HK-2 (cell line): Measurements from ENCODE around the gene GUCY2D.
"Not testable (repeated sequence)": the region's sequence is repeated elsewhere in the genome, so short reads cannot be mapped to it uniquely, and the experiment has no call there.

ENCODE experiments used
- DNase-seq: peaks from one replicate; pipeline ENCODE4 v3.0.0-alpha.2; 2018; ENCODE audit not compliant: unreplicated experiment

GUCY2D gene

DNA sequence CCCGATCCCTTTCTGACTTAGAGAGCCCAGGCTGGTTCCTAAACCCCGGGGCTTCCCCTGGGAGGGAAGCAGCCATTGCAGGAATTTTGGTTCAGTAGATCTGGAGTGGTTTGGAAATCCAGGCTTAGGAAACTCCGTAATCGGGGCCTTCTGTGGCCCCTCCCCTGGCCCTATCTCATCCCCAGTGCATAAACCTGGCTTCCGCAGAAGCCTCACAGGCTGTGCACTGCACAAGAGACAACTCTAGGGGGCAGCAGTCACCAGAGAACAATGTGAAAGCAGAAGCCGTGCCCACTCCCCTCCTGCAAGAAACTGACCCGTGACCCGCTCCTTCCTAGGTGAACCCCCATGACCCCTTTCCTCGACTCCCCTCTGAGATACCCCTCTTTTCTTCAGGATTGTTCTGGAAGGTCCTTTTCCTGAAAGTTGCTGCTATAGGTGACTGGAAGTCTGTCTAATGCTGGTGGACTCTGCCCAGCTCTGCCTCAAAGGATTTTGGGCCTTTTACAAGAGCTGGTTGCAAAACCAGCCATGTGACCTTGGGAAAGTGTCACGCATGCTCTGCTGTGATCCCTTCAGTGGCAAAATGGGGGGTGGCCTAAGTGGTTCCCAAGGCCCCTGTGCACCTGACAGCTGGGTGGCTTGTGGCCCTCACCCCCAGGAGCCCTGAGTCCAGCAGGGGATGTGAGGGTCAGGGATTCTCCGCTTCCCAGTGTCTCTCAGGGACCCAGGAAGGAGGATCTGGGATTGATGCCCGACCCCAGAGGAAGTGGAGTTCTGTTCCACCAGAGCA is 14.4 kb downstream of the GUCY2D start:
- DNase-seq = peak; percentile 45

DNA sequence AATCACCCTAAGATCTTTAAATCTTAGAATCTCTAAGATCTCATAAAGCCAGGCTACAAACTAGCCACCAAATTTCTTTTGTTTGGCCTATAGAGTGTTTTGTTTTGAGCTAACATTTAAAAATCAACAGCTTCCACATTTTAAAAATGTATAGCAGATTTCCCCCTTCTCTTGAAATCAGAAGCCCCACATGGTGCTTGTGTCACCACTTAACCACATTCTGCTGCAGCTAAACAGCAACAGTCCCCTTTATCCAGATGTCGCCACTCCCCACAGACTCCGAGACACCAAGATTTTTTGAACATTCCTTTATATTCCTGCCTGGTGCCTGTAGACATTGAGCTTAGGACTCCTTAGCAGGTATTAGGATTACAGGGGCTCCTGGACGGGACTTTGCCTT is 16.0 kb downstream of the GUCY2D start:
- DNase-seq = no peak

DNA sequence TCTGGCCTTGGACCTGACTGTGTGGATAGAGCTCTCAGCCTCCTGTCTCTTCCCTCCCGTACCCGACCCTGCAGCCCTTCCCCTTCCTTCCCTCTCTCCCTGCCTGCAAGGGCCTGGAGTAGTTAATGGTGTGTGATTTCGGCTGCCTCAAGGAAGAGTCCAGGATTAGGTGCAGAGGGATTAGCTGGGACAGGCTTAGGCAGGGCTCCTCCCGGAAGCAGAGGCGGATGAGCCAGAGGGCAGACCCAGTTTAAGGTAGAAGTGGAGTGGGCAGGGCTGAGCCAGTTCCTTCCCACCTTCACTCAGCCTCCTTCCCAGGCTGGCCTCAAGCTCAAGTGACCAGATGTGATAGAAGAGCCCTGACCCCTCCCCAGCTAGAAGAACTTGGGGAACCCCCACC is 16.8 kb downstream of the GUCY2D start:
- no peak for DNase-seq

DNA sequence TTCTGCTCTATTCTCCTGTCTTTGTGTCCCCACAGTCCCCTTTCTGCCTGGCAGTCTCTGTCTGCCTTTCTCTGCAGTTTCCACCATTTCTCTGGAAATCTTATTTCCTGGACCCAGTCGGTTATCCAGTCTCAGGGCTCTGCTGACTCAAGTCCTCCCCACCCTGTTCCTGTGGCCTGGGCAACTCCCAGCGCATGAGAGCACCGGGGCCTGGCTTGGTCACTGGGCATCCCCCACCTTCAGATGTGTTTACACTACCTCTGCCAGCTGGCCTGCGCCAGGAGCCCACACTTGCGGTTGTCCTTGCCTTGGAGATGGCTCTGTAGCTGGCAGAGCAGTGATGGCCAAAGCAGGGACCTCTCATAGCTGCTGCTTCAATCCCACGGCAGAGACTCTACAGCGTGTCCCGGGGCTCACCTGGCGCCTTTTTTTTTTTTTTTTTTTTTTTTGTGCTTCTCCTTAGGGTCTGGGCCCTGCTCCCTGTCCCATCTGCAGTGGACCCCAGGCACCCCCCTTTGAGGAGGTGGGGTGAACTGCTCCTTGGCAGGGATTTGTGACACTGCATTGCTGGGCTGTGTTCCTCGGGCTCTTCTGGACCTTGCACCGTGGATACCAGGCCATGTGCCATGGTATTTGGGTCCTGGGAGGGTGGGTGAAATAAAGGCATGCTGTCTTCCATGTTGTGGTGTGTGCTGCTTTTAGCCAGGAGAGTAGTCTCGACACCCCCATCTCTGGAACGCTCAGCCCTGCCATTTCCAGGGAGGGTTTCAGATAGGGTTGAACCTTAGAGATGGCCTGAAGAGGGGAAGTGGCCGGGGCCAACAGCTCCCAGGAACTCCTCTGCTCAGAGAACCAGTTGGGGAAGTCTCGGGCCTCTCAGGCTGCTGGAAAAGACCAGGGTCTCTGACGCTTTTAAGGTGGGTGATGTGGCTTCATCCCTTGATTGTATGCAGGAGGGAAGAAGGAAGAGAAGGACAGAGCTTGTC is 17.5 kb downstream of the GUCY2D start:
- peak; percentile 41 for DNase-seq

DNA sequence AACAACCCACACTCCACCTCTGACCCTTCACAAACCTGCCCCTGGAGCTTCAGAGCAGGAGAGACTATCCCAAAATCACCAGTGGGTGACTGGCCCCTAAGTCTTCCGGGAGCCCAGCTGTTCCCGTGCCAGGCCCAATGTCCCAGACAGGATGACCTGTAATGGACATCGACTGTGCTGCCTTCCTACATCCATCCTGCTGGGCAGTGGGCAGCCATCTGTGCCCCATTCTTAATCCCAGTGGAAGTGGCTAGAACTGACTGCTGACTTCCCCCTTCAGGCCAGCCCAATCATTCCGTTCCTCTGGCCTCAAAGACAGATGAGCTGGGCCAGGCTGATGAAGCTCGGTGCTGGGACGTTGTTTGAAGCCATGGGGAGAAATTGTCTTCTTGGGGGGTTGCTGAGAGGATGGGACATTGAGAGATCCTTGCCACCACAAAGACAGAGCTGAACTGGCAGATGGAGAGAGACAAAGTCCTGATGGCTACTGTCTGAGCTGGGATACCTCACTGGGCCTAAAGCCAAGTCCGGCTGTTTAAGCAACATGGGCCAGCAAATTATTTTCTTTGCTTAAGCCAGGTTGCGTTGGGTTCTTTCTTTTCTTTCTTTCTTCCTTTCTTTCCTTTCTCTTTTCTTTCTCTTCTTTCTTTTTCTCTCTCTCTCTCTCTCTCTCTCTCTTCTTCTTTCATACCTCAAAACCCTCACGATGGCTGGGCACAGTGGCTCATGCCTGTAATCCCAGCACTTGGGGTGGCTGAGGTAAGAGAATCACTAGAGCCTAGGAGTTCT is 18.6 kb downstream of the GUCY2D start:
- DNase-seq = no peak

DNA sequence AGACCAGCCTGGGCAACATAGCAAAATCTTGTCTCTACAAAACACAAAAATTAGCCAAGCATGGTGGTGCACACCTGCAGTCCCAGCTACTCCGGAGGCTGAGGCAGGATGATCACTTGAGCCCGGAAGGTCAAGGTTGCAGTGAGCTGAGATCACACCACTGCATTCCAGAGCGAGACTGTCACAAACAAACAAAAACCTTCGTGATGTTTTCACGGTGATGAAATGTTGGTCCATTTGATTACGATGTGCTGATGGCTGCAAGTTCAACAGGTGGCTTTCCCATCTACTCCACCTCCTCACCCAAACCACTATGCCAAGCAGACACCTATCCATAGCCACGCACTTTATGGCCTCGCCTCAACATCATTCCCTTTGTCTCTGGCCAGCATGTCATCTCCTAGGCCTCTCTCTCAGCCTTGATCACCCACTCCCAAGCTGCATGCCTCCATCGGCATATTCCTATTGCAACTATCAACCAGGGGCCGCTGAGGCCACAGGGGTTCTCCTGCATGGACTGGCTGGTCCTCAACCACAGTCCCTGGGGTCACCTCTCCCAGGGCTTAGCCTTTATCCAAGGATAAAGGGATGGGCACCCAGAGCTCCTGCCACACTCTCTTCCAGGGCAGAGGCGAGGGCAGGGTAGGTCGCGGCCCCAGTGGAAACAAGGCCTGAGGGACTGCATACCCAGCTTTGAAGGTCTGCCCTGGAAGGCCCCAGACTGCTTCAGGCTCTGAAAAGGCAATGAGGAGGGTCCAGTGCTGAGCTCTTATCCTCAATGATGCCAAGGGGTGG is 19.3 kb downstream of the GUCY2D start:
- no peak for DNase-seq

DNA sequence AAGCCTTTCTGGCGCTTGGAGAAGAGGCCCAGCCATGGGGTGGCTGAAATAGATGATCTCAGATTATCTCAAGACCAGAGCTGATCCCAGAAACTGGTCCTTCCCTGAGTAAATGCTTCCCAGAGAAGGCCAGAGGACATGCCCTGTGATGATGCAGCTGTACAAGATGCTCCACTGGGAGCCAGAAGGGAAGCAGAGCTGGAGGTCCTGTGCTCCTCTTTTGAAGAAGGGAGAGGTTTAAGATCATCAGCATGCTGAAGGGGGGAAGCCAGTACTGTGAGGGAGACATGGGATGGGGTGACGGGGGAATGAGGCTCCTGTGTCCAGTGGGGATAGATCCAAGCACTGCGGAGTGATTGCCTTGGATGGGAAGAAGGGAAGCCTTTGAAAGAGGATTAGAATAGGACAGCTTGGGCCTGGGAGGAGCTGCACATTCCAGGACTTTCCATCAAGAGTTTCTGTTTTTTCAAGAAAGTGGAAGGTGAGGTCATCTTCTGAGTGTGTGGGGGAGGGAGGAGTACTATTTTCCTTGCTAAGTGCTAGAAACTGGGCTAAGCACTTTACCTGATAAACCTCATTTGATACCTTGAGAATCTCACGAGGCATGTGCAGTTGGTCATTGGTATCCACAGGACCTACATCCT is 20.1 kb downstream of the GUCY2D start:
- no peak for DNase-seq

DNA sequence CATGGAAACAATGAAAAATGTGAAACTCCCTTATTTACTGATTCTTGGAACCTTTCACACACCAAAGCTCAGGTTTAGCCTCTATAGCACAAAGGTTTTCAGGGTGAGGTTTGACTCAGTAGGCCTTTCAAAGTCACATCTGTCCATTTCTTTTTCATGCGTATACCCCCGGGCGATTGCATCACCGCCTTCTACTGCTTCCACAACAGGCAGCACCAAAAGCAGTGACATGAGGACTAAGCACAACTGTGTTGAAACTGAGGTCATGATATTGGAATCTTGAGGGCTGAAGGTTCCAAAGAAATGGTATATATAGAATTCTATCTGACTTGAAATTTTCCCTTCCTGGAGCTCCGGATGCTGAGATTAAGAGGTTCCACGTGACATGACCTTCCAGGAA is 21.7 kb downstream of the GUCY2D start:
- DNase-seq = not testable (repeated sequence)

DNA sequence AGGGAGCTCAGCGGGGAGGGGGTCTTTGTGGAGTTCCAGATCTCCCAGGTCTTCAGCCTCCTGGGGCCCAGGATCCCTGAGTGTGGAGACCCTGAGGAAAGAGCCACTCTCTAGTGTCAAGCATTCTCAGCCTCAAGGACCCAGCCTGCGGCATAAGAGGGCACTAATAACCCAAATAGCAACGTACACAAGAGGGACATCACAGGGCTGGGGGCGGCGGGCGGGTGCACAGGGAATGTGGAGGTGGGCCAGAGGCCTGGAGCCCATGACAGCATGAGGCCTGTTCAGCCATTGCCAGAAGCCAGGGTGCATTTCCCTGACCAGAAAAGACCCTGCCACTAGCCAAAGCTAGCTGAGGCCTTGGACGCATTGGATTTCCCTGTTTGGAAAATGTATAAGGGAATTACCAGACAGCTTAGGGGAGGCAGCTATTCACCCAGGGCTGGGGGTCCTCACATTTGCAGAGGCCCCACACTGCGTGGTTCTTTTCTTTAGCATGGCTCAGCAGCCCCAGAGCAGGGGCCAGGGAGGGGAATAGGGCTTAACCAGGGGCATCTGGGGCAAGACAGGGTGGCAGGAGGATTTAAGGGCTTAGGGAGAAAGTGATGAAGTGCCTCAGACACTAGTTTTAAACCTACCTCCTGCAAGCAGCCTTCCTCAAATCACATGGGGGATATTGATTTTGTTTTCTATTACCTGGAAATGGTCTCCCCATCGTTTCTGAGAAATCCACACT is 22.9 kb downstream of the GUCY2D start:
- no peak for DNase-seq

DNA sequence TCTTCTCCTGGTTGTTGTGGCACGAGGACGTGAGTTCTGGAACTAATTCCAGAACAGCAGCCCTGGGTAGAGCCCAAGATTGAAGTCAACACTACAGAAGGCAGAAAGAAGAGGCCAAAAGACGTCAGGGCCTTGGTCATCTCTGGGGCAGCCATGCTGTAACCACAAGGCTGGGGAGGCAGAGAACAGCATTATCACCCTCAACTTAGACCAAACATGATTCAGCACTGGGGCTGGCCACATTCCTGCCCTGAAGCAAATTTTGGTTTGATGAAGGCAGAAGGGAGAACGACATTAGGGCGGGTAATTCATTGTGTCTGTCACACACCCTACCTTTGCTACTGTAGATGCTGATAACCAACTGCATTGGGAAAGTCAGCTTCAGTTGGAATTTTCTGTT is 26.7 kb downstream of the GUCY2D start:
- no peak for DNase-seq

DNA sequence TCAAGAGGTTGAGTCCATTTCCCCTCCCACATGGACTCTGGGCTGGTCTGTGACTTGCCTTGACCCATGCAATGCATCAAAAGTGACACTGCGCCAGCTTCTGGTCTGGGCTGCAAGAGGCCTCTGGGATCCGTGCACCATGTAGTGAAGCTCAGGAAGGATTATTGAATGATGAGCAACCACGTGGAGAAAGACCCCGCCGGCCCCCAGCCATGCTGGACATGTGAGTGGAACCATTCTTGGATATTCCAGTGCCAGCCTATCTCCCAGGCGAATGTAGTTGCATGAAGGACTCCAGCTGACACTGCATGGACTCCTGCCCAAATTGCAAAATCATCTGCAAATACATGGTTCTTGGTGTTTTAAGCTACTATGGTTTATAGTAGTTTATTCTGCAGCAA is 28.8 kb downstream of the GUCY2D start:
- DNase-seq = no peak

DNA sequence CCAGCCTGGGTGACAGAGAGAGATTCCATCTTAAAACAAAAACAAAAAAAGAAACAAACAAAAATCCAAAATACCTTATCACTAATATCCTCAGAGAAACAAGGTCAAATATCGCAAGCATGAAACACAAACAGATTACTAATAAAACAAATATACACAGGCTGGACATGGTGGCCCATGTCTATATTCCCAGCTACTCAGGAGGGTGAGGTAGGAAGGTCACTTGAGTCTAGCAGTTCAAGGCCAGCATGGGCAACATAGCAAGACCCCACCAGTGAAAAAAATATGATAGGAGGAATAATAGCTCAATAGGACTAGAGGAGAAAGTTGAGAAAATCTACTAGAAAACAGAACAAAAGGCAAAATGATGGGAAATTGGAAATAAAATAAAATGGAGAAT is 29.5 kb downstream of the GUCY2D start:
- no peak for DNase-seq

DNA sequence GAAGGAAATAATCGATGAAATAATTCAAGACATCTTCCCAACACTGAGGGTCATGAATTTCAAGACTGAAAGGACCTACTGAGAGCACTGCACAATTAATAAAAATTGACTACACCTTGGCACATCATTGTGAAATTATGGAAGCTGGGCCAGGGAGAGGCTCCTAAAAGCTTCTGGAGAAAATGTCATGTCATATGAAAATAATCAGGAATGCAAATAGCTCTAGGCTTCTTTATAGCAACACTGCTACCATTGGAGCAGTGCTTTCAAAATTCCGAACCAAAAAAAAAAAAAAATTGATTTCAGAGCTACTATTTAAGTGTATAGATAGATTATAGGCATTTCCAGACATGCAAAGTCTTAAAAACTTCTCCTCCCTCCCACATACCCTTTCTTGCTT is 30.0 kb downstream of the GUCY2D start:
- DNase-seq = no peak

DNA sequence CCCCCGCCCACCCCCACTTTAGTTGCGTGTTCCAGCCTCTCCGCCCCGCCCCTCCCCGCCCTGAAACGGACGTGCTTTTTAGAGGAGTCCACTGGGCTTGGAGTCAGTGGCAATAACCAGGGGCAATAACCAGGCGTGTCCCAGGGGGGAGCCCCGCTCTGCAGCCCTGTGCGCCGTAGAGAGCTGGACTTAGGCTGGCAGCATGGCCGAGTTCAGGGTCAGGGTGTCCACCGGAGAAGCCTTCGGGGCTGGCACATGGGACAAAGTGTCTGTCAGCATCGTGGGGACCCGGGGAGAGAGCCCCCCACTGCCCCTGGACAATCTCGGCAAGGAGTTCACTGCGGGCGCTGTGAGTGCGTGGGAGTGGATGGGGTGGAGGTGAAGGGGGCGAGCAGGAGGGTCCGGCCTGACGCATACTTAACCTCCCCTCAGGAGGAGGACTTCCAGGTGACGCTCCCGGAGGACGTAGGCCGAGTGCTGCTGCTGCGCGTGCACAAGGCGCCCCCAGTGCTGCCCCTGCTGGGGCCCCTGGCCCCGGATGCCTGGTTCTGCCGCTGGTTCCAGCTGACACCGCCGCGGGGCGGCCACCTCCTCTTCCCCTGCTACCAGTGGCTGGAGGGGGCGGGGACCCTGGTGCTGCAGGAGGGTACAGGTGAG is 36.7 kb downstream of the GUCY2D start, which contains the start of gene ALOX15B:
Gene ALOX15B (plus strand): TSS at position 106 of the 657 bp plus-strand sequence. CDS start 97 bp downstream, at position 203.
- DNase-seq = no peak

DNA sequence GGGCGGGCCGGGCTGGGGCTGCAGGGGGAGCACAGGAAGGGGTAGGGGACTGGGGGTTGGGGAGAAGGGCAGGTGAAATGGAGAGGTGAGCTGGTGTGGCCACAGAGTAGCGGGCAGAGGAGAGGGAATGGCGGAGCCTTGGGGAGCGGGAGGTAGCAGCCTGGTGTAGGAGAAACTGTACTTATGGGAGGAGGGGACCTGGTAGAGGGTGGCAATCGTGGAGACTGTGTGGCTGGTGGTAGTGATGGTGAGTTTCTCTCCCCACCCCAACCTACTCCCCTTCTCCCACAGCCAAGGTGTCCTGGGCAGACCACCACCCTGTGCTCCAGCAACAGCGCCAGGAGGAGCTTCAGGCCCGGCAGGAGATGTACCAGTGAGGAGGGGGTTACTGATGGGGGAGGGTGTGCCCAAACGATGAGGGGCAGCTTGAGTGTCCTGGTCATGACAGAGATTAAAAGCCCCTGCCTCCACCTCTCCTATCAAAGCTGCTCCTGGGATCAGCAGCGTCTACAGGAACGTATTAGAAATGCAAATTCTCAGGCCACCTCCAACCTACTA is 37.3 kb downstream of the GUCY2D start:
- DNase-seq = no peak

DNA sequence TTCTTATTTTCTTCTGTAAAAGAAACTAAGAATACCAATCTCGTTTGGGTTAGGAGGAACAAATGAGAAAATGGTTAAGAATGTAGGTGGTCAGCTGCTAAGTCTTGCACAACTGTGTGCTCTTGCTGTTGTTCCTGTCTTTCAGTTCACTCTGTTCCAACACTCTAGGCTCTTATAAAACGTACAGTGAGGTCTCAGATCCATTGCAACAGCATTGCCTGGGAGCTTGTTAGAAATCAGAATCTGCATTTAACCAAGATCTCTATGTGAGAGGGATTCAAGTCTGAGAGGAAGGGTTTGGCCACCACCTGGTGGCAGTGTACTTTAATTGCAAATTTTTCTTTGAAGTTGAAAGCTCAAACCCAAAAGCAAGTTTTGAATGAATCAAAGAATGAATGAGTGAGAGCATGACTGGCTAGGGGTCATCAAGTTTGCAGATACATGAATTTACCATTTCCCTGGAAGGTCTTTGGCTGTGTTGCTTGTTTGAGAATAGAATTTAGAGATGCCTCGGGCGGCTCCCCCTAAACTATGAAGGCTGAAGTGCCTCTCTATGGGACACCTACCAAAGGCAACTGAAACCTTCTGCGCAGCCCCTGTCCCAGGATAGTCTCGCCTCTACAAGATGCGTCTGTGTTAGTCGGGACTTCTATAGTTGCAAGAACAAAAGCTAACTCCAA is 39.0 kb downstream of the GUCY2D start:
- no peak for DNase-seq

DNA sequence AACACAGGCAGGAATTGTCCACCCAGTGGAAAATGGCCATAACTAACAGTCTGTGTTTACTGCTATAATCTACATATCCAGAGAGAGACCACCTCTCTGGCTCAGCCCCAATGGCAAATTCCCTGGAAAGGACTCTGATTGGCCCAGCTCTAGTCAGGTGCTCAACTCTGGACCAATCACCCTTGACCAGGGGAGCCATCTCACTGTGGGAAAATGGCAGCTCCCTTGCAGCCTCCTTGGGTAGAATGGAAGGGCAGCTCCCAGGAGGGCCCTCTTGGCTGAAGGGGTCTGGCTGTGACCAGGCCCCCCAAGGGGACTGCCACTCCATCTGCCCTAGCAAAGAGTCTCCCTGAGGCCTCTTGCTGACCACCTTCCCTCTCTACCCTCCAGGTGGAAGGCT is 39.6 kb downstream of the GUCY2D start:
- DNase-seq = no peak
